GM23248 (cell line): ENCODE data around the gene RTRAF.

ENCODE experiments used
- EZH2 ChIP-seq: fragments of 200-600 bp; sonication (generic); IDR thresholded peaks from 2 replicates; pipeline ENCODE4 v1.6.1; 2018; ENCODE audit warnings: antibody characterized with exemption, mild to moderate bottlenecking; ENCODE audit not compliant: insufficient read depth, poor library complexity, severe bottlenecking
- EZH2phosphoT487 ChIP-seq: fragments of 200-600 bp; sonication (generic); IDR thresholded peaks from 2 replicates; pipeline ENCODE4 v1.6.1; 2018; ENCODE audit warnings: antibody characterized with exemption, moderate library complexity, mild to moderate bottlenecking, low read depth; ENCODE audit not compliant: insufficient read depth

GRCh38 chr14:52006361-52006760 lies 17.0 kb downstream of the RTRAF start:
- TF ChIP-seq EZH2 (no peak), EZH2phosphoT487 (no peak)
